Osteoblast (primary cell): Measurements from ENCODE around the gene PDPK1. TPM values are rescaled to one million over a fixed set of nuclear protein-coding genes. Genes with fewer than 3 reads are reported as not detected.
"Not testable (repeated sequence)": the region's sequence is repeated elsewhere in the genome, so short reads cannot be mapped to it uniquely, and the experiment has no call there.

Source experiments
- DNase-seq: peaks from one replicate; pipeline ENCODE4 v3.0.0; 2011; ENCODE audit warnings: low spot score, mixed read lengths; ENCODE audit not compliant: insufficient read length; ENCODE audit errors: missing footprints
- H2AFZ ChIP-seq: 2 replicates; pipeline ENCODE4 v1.6.0; 2011; ENCODE audit warnings: mild to moderate bottlenecking, low read length
- H3K27ac ChIP-seq: 2 replicates; pipeline ENCODE4 v1.5.1; 2011; ENCODE audit warnings: mild to moderate bottlenecking, low read depth, low read length, moderate library complexity
- H3K27me3 ChIP-seq: 2 replicates; pipeline ENCODE4 v1.6.0; 2012; ENCODE audit warnings: mild to moderate bottlenecking, control low read depth, inconsistent platforms, low read length, moderate library complexity; ENCODE audit not compliant: insufficient read depth
- H3K36me3 ChIP-seq: 2 replicates; pipeline ENCODE4 v1.5.1; 2011; ENCODE audit warnings: mild to moderate bottlenecking, low read length, control low read depth, moderate library complexity; ENCODE audit not compliant: insufficient read depth
- H3K4me1 ChIP-seq: 2 replicates; pipeline ENCODE4 v1.5.1; 2011; ENCODE audit warnings: mild to moderate bottlenecking, low read length, control low read depth, moderate library complexity; ENCODE audit not compliant: insufficient read depth
- H3K4me2 ChIP-seq: 2 replicates; pipeline ENCODE4 v1.6.0; 2011; ENCODE audit warnings: mild to moderate bottlenecking, low read length; ENCODE audit not compliant: insufficient read depth
- H3K4me3 ChIP-seq: fragments of 200-600 bp; sonication (generic); 3 replicates; pipeline ENCODE4 v1.5.1; 2012; ENCODE audit warnings: mild to moderate bottlenecking, low read length, inconsistent platforms; ENCODE audit not compliant: insufficient read depth
- H3K79me2 ChIP-seq: 2 replicates; pipeline ENCODE4 v1.6.0; 2012; ENCODE audit warnings: mild to moderate bottlenecking, low read length, control low read depth, inconsistent platforms; ENCODE audit not compliant: insufficient read depth
- H3K9me3 ChIP-seq: 2 replicates; pipeline ENCODE4 v1.5.1; 2011; ENCODE audit warnings: low read depth, low read length, control low read depth
- H4K20me1 ChIP-seq: 2 replicates; pipeline ENCODE4 v1.6.0; 2012; ENCODE audit warnings: mild to moderate bottlenecking, low read length, control low read depth; ENCODE audit not compliant: insufficient read depth
- total RNA-seq: library from RNA; depleted of rRNA; stranded (reverse); fragments of >200 nt; gene quantifications from 2 replicates; pipeline ENCODE4 v1.2.3, GENCODE V29; 2012
- TF ChIP-seq, protein P1 (sequence below): IDR thresholded peaks from 2 replicates; pipeline ENCODE4 v1.5.1; 2011; ENCODE audit warnings: mild to moderate bottlenecking, low read depth, low read length, moderate library complexity; ENCODE audit errors: extremely low read depth

The PDPK1 gene
- total RNA-seq, 1 donor: 23.2 TPM

- H3K79me2 ChIP-seq, H3K4me1 ChIP-seq, H4K20me1 ChIP-seq, H3K27ac ChIP-seq, H3K4me3 ChIP-seq, H3K27me3 ChIP-seq, DNase-seq, H3K36me3 ChIP-seq, H2AFZ ChIP-seq, H3K9me3 ChIP-seq, H3K4me2 ChIP-seq: not testable (repeated sequence)
Observed at GRCh38 chr16:2578905-2579304, 41.1 kb downstream of the PDPK1 start.

DNA sequence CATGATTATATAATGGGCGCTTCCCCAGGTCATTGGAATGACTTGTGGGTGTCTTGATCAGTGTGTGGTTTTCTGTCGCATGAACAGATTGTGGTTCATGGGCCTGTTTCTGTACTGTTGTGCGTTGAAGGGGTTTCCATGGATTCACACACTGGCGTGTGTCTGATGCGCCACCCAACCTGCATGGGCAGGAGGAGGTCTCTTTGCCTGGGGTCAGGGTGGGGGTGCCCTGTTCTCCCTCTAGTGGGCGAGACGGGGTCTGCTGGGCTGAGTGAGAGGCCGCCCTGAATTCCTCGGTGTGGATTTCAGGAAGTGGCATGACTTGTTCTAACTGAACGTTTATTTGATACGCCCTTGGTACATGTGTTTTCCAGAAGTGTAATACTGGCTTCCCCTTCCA is 42.3 kb downstream of the PDPK1 start:
- not testable (repeated sequence) for DNase-seq, H3K79me2 ChIP-seq

GRCh38 chr16:2580818-2581217 is 43.0 kb downstream of the PDPK1 start:
- not testable (repeated sequence) for H3K27ac ChIP-seq, H3K4me1 ChIP-seq

More for the DNA sequence above, 42.3 kb downstream of the PDPK1 start:
- not testable (repeated sequence) for H3K27ac ChIP-seq, H3K27me3 ChIP-seq, H3K4me2 ChIP-seq, H3K9me3 ChIP-seq, H3K36me3 ChIP-seq, H3K4me1 ChIP-seq, H2AFZ ChIP-seq, H3K4me3 ChIP-seq, H4K20me1 ChIP-seq

GRCh38 chr16:2584729-2585650 is 47.2 kb downstream of the PDPK1 start:
- H2AFZ ChIP-seq: no peak overlapping the region
- no peaks in the 10 kb centered on the region for H3K27me3 ChIP-seq
- H3K4me1 ChIP-seq: peaks cover 4% of the 10 kb centered on the region
- H3K4me3 ChIP-seq: no peak overlapping the region
- no peak overlapping the region for H3K4me2 ChIP-seq
- TF ChIP-seq, protein P1, sequence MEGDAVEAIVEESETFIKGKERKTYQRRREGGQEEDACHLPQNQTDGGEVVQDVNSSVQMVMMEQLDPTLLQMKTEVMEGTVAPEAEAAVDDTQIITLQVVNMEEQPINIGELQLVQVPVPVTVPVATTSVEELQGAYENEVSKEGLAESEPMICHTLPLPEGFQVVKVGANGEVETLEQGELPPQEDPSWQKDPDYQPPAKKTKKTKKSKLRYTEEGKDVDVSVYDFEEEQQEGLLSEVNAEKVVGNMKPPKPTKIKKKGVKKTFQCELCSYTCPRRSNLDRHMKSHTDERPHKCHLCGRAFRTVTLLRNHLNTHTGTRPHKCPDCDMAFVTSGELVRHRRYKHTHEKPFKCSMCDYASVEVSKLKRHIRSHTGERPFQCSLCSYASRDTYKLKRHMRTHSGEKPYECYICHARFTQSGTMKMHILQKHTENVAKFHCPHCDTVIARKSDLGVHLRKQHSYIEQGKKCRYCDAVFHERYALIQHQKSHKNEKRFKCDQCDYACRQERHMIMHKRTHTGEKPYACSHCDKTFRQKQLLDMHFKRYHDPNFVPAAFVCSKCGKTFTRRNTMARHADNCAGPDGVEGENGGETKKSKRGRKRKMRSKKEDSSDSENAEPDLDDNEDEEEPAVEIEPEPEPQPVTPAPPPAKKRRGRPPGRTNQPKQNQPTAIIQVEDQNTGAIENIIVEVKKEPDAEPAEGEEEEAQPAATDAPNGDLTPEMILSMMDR: no peak
- H3K36me3 ChIP-seq: peaks cover 29% of the 10 kb centered on the region
- H3K27ac ChIP-seq: no peak overlapping the region
- H4K20me1 ChIP-seq: peaks cover 27% of the 10 kb centered on the region
- DNase-seq: peak; percentile 90
- H3K79me2 ChIP-seq: peaks cover 20% of the 10 kb centered on the region
- H3K9me3 ChIP-seq: no peaks in the 10 kb centered on the region

More at GRCh38 chr16:2580818-2581217, 43.0 kb downstream of the PDPK1 start:
- not testable (repeated sequence) for H3K9me3 ChIP-seq, H4K20me1 ChIP-seq, H3K4me3 ChIP-seq, DNase-seq, H3K27me3 ChIP-seq, H3K36me3 ChIP-seq, H2AFZ ChIP-seq, H3K4me2 ChIP-seq
- peaks cover 12% of the 10 kb centered on the region for H3K79me2 ChIP-seq

- Histone ChIP-seq H4K20me1 (peaks cover 29% of the 10 kb centered on the region), H2AFZ (no peak overlapping the region), H3K9me3 (no peaks in the 10 kb centered on the region), H3K4me2 (no peak overlapping the region), H3K27ac (no peak overlapping the region), H3K4me1 (peaks cover 8% of the 10 kb centered on the region), H3K36me3 (peaks cover 29% of the 10 kb centered on the region), H3K4me3 (no peak overlapping the region), H3K79me2 (peaks cover 20% of the 10 kb centered on the region), H3K27me3 (no peaks in the 10 kb centered on the region)
- TF ChIP-seq, protein P1: no peak
- DNase-seq: peak; percentile 59
Observed at GRCh38 chr16:2585651-2586081, 47.8 kb downstream of the PDPK1 start.
